HG02884 (cell line): ENCODE measurements around the gene ZNF668.
"Not testable (repeated sequence)": the region's sequence is repeated elsewhere in the genome, so short reads cannot be mapped to it uniquely, and the experiment has no call there.

Experiments used
- ATAC-seq: cut with Tn5 transposase; IDR thresholded peaks from one replicate; pipeline ENCODE4 v1.9.1; 2021; ENCODE audit warnings: mild to moderate bottlenecking, moderate library complexity; ENCODE audit not compliant: unreplicated experiment

Gene ZNF668

GRCh38 chr16:31016018-31016417, 58.0 kb downstream of the ZNF668 start:
- ATAC-seq: no peak

DNA sequence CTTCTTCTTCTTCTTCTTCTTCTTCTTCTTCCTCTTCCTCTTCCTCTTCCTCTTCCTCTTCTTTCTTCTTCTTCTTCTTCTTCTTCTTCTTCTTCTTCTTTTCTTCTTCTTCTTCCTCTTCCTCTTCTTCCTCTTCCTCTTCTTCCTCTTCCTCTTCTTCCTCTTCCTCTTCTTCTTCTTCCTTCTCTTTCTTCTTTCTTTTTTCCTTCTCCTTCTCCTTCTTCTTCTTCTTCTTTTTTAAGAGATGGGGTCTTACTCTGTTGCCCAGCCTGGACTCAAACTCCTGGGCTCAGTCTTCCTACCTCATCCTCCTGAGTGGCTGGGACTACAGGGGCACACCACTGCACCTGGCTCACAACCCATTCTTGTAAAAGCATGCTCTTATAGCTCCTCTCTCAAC, 60.7 kb downstream of the ZNF668 start:
- ATAC-seq: not testable (repeated sequence)

DNA sequence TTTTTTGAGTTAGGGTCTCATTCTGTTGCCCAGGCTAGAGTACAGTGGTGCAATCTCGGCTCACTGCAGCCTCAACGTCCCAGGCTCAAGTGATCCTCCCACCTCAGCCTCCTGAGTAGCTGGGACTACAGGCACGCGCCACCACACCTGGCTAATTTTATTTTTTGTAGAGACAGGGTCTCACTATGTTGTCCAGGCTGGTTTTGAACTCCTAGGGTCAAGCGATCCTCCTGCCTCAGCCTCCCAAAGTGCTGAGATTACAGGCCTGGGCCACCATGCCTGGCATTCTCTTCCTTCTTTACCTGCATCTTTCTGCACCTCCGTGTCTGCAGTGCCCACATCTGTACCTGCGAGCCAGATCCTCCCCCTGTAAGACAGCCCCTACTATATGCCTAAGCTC, 62.2 kb downstream of the ZNF668 start:
- not testable (repeated sequence) for ATAC-seq
